Peyer's patch (tissue), 4 donors: Measurements from ENCODE around the gene NEB. TPM values are rescaled to one million over a fixed set of nuclear protein-coding genes. Genes with fewer than 3 reads are reported as not detected.
"Not testable (repeated sequence)": the region's sequence is repeated elsewhere in the genome, so short reads cannot be mapped to it uniquely, and the experiment has no call there.

Experiments used
- DNase-seq, 3 donors: peaks; one replicate each; pipeline ENCODE4 v3.0.0-alpha.2; 2017 to 2019
- H3K27ac ChIP-seq, 4 donors: fragments of 200-600 bp; sonication (generic); one replicate each; pipeline ENCODE4 v1.5.1; 2016 to 2019
- H3K27me3 ChIP-seq, 2 donors: fragments of 200-600 bp; sonication (generic); one replicate each; pipeline ENCODE4 v1.5.1; 2019
- H3K36me3 ChIP-seq, 3 donors: fragments of 200-600 bp; sonication (generic); one replicate each; pipeline ENCODE4 v1.5.1; 2016 to 2019
- H3K4me1 ChIP-seq, 4 donors: fragments of 200-600 bp; sonication (generic); one replicate each; pipeline ENCODE4 v1.5.1; 2016 to 2019
- H3K4me3 ChIP-seq, 4 donors: fragments of 200-600 bp; sonication (generic); 1 replicate in 3 of 4; 2 replicates in 1 of 4; pipeline ENCODE4 v1.5.1; 2016 to 2019; ENCODE audit warnings: mild to moderate bottlenecking in 1 of 4
- H3K9me3 ChIP-seq, 4 donors: fragments of 200-600 bp; sonication (generic); one replicate each; pipeline ENCODE4 v1.5.1; 2016 to 2019; ENCODE audit warnings: mild to moderate bottlenecking in 1 of 4
- CTCF ChIP-seq, 6 experiments: fragments of 450-650 bp in 4 of 6; fragments of 200-600 bp in 2 of 6; sonication (generic) in 1 of 6; IDR thresholded peaks; one replicate each; pipeline ENCODE4 v1.5.1; 2017 to 2019; ENCODE audit warnings: antibody characterized with exemption in 6 of 6, mild to moderate bottlenecking in 3 of 6, moderate library complexity in 1 of 6
- POLR2A ChIP-seq, 2 donors: fragments of 450-650 bp; IDR thresholded peaks; one replicate each; pipeline ENCODE4 v1.5.1; 2017; ENCODE audit warnings: antibody characterized with exemption in 2 of 2, mild to moderate bottlenecking in 2 of 2, moderate library complexity in 2 of 2
- total RNA-seq, 4 donors: library from RNA; depleted of rRNA; stranded (reverse); fragments of >200 nt; gene quantifications; one replicate each; pipeline ENCODE4 v1.1.0, GENCODE V29; 2016

Gene NEB
- total RNA-seq, 4 donors from 2014 or later, result 2.7 to 5.1 (median 4.2) TPM

- TF ChIP-seq CTCF (IDR thresholded peaks at IDR 0.05), result peak in 1 of 6 experiments; percentile 27
- H3K27ac ChIP-seq, H3K4me3 ChIP-seq, DNase-seq, H3K9me3 ChIP-seq, H3K4me1 ChIP-seq, H3K36me3 ChIP-seq, H3K27me3 ChIP-seq: not testable (repeated sequence)
These were observed 142.9 kb downstream of the NEB start for GRCh38 chr2:151591250-151591907.

- H3K4me1 ChIP-seq, H3K4me3 ChIP-seq, H3K36me3 ChIP-seq, H3K27me3 ChIP-seq, DNase-seq, H3K9me3 ChIP-seq, H3K27ac ChIP-seq: not testable (repeated sequence)
These were observed 153.0 kb downstream of the NEB start for GRCh38 chr2:151581300-151581699.

GRCh38 chr2:151580697-151581096 is 153.6 kb downstream of the NEB start:
- not testable (repeated sequence) for H3K4me1 ChIP-seq, H3K27ac ChIP-seq, DNase-seq, H3K27me3 ChIP-seq, H3K4me3 ChIP-seq, H3K36me3 ChIP-seq, H3K9me3 ChIP-seq

- Histone ChIP-seq H3K27ac (no peak overlapping the region), H3K36me3 (no peaks in the 10 kb centered on the region), H3K9me3 (no peaks in the 10 kb centered on the region), H3K27me3 (no peaks in the 10 kb centered on the region), H3K4me3 (no peak overlapping the region), H3K4me1 (no peaks in the 10 kb centered on the region)
- TF ChIP-seq CTCF (IDR thresholded peaks at IDR 0.05), result no peak
- DNase-seq, result no peak
These were observed 157.2 kb downstream of the NEB start for GRCh38 chr2:151577116-151577515.

- DNase-seq, result no peak
- H3K36me3 ChIP-seq, result no peaks in the 10 kb centered on the region
- no peak overlapping the region for H3K4me3 ChIP-seq
- no peak overlapping the region for H3K27ac ChIP-seq
- H3K9me3 ChIP-seq, result no peaks in the 10 kb centered on the region
- TF ChIP-seq POLR2A (IDR thresholded peaks at IDR 0.05) (no peak), CTCF (IDR thresholded peaks at IDR 0.05) (no peak)
- H3K4me1 ChIP-seq, result no peaks in the 10 kb centered on the region
- no peaks in the 10 kb centered on the region for H3K27me3 ChIP-seq
These were observed 158.2 kb downstream of the NEB start for GRCh38 chr2:151576080-151576479.

GRCh38 chr2:151575338-151575737 is 158.9 kb downstream of the NEB start:
- H3K27ac ChIP-seq, result no peak overlapping the region
- no peaks in the 10 kb centered on the region for H3K27me3 ChIP-seq
- no peaks in the 10 kb centered on the region for H3K9me3 ChIP-seq
- TF ChIP-seq CTCF (IDR thresholded peaks at IDR 0.05), result no peak
- no peak for TF ChIP-seq POLR2A (IDR thresholded peaks at IDR 0.05)
- H3K4me1 ChIP-seq, result no peaks in the 10 kb centered on the region
- DNase-seq, result no peak
- H3K36me3 ChIP-seq, result no peaks in the 10 kb centered on the region
- H3K4me3 ChIP-seq, result no peak overlapping the region

- TF ChIP-seq POLR2A (IDR thresholded peaks at IDR 0.05) (no peak), CTCF (IDR thresholded peaks at IDR 0.05) (no peak)
- DNase-seq, result no peak
- H3K4me1 ChIP-seq, result no peaks in the 10 kb centered on the region
- no peaks in the 10 kb centered on the region for H3K27me3 ChIP-seq
- H3K9me3 ChIP-seq, result no peaks in the 10 kb centered on the region
- H3K36me3 ChIP-seq, result no peaks in the 10 kb centered on the region
- H3K27ac ChIP-seq, result no peak overlapping the region
- no peak overlapping the region for H3K4me3 ChIP-seq
These were observed 164.1 kb downstream of the NEB start for GRCh38 chr2:151570191-151570590.
